ENCODE results near the gene MVB12B. TPM values are rescaled to one million over a fixed set of nuclear protein-coding genes. Genes with fewer than 3 reads are reported as not detected.

Gene MVB12B
- total and polyA plus RNA-seq, 2 of the 13 experiments (the other 11 are each of a cell fraction or from before 2014, with no cell fraction given): 12.1 to 30.1 TPM

DNA sequence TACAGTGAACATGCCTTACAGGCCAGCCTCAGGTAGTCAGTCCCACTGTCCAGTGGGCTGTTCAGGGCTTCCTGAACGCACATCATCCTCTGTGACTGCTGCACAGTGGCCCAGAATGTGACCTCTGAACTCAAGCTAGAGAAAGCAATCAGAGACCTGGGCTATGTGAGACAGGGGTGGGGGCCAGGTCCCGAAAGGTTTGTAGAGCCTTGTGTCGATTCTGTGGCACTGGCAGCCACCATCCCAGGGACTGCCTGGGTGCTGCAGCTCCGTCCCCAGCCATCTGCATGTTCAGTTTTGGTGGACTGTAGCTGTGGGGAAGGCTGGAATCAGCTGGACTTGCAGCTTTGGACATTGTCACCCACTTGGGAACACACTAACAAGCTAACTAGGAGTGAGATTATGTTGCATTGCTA is 47.7 kb downstream of the MVB12B start (continued):
- TF ChIP-seq, protein P1, sequence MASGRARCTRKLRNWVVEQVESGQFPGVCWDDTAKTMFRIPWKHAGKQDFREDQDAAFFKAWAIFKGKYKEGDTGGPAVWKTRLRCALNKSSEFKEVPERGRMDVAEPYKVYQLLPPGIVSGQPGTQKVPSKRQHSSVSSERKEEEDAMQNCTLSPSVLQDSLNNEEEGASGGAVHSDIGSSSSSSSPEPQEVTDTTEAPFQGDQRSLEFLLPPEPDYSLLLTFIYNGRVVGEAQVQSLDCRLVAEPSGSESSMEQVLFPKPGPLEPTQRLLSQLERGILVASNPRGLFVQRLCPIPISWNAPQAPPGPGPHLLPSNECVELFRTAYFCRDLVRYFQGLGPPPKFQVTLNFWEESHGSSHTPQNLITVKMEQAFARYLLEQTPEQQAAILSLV (CRISPR knock-in tag; IDR thresholded peaks at IDR 0.05; ENCODE audit: borderline replicate concordance): 0 out of 2 replicates have a peak, but pooled peaks have one; percentile 50
- TF ChIP-seq, protein P2, sequence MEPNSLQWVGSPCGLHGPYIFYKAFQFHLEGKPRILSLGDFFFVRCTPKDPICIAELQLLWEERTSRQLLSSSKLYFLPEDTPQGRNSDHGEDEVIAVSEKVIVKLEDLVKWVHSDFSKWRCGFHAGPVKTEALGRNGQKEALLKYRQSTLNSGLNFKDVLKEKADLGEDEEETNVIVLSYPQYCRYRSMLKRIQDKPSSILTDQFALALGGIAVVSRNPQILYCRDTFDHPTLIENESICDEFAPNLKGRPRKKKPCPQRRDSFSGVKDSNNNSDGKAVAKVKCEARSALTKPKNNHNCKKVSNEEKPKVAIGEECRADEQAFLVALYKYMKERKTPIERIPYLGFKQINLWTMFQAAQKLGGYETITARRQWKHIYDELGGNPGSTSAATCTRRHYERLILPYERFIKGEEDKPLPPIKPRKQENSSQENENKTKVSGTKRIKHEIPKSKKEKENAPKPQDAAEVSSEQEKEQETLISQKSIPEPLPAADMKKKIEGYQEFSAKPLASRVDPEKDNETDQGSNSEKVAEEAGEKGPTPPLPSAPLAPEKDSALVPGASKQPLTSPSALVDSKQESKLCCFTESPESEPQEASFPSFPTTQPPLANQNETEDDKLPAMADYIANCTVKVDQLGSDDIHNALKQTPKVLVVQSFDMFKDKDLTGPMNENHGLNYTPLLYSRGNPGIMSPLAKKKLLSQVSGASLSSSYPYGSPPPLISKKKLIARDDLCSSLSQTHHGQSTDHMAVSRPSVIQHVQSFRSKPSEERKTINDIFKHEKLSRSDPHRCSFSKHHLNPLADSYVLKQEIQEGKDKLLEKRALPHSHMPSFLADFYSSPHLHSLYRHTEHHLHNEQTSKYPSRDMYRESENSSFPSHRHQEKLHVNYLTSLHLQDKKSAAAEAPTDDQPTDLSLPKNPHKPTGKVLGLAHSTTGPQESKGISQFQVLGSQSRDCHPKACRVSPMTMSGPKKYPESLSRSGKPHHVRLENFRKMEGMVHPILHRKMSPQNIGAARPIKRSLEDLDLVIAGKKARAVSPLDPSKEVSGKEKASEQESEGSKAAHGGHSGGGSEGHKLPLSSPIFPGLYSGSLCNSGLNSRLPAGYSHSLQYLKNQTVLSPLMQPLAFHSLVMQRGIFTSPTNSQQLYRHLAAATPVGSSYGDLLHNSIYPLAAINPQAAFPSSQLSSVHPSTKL (CRISPR knock-in tag; IDR thresholded peaks at IDR 0.05): peak; percentile 66
- TF ChIP-seq, protein P3, sequence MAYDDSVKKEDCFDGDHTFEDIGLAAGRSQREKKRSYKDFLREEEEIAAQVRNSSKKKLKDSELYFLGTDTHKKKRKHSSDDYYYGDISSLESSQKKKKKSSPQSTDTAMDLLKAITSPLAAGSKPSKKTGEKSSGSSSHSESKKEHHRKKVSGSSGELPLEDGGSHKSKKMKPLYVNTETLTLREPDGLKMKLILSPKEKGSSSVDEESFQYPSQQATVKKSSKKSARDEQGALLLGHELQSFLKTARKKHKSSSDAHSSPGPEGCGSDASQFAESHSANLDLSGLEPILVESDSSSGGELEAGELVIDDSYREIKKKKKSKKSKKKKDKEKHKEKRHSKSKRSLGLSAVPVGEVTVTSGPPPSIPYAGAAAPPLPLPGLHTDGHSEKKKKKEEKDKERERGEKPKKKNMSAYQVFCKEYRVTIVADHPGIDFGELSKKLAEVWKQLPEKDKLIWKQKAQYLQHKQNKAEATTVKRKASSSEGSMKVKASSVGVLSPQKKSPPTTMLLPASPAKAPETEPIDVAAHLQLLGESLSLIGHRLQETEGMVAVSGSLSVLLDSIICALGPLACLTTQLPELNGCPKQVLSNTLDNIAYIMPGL (CRISPR knock-in tag; IDR thresholded peaks at IDR 0.05; ENCODE audit: borderline replicate concordance in 1 of 2, low read depth in 1 of 2): no peak
- TF ChIP-seq, protein P4, sequence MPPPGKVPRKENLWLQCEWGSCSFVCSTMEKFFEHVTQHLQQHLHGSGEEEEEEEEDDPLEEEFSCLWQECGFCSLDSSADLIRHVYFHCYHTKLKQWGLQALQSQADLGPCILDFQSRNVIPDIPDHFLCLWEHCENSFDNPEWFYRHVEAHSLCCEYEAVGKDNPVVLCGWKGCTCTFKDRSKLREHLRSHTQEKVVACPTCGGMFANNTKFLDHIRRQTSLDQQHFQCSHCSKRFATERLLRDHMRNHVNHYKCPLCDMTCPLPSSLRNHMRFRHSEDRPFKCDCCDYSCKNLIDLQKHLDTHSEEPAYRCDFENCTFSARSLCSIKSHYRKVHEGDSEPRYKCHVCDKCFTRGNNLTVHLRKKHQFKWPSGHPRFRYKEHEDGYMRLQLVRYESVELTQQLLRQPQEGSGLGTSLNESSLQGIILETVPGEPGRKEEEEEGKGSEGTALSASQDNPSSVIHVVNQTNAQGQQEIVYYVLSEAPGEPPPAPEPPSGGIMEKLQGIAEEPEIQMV (CRISPR knock-in tag; IDR thresholded peaks at IDR 0.05; ENCODE audit: low read depth): 0 out of 2 replicates have a peak, but pooled peaks have one; percentile 38
- TF ChIP-seq SSRP1 (CRISPR knock-in tag; IDR thresholded peaks at IDR 0.05): no peak
